ENCODE data around the gene GBX1.

DNA sequence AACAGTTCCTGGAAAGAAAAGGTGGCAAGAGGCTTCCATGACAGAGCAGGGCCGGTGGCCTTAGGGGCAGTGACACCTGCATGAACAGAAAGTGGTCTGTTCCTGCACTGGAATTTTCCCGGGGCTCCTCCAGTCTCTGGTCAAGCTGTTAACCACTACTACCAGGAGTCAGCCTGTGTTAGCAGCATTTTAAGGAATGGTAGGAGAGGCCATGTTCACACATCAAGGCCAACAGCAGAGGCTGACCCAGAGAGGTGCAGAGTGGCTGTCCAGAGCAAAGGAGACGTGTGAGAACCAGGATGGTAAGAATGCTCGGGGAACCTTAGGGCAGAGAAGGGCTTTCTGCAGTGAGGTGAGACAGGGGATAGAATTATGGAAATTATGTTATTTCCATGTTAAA, 34.3 kb upstream of the GBX1 start:
- TF ChIP-seq, protein P1, sequence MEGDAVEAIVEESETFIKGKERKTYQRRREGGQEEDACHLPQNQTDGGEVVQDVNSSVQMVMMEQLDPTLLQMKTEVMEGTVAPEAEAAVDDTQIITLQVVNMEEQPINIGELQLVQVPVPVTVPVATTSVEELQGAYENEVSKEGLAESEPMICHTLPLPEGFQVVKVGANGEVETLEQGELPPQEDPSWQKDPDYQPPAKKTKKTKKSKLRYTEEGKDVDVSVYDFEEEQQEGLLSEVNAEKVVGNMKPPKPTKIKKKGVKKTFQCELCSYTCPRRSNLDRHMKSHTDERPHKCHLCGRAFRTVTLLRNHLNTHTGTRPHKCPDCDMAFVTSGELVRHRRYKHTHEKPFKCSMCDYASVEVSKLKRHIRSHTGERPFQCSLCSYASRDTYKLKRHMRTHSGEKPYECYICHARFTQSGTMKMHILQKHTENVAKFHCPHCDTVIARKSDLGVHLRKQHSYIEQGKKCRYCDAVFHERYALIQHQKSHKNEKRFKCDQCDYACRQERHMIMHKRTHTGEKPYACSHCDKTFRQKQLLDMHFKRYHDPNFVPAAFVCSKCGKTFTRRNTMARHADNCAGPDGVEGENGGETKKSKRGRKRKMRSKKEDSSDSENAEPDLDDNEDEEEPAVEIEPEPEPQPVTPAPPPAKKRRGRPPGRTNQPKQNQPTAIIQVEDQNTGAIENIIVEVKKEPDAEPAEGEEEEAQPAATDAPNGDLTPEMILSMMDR (IDR thresholded peaks at IDR 0.05; ENCODE audit: extremely low read depth in 1 of 2, insufficient read depth in 1 of 2, low read depth in 1 of 2, low read length in 2 of 2): no peak
- TF ChIP-seq POLR2A (IDR thresholded peaks at IDR 0.05; ENCODE audit: low read depth, low read length): no peak
- TF ChIP-seq EZH2 (IDR thresholded peaks at IDR 0.05; ENCODE audit: borderline replicate concordance, low read depth, low read length, severe bottlenecking): no peak
- no peak for TF ChIP-seq POLR2AphosphoS5 (IDR thresholded peaks at IDR 0.05; ENCODE audit: insufficient read depth, low read depth, low read length)
- TF ChIP-seq MYC (IDR thresholded peaks at IDR 0.05; ENCODE audit: low read depth, low read length): no peak
- TF ChIP-seq, protein P2, sequence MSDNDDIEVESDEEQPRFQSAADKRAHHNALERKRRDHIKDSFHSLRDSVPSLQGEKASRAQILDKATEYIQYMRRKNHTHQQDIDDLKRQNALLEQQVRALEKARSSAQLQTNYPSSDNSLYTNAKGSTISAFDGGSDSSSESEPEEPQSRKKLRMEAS (IDR thresholded peaks at IDR 0.05; ENCODE audit: insufficient read depth, insufficient read length): no peak

Measured in endothelial cell of umbilical vein (primary cell).